Keratinocyte (primary cell): ENCODE measurements around the gene CDCP2. TPM values are rescaled to one million over a fixed set of nuclear protein-coding genes. Genes with fewer than 3 reads are reported as not detected.

Experiments
- DNase-seq: peaks from one replicate; pipeline ENCODE4 v3.0.0-alpha.2; 2011; ENCODE audit warnings: low read depth, missing footprints, low spot score
- FAIRE-seq: peaks from 2 replicates; lab custom pipeline; 2011; peaks lifted over from hg19 to GRCh38; lab: Jason Lieb, UNC
- H2AFZ ChIP-seq: 2 replicates; pipeline ENCODE4 v1.6.0; 2012; ENCODE audit warnings: low read length, control low read depth, inconsistent platforms; ENCODE audit not compliant: control insufficient read depth
- H3K27ac ChIP-seq: 2 replicates; pipeline ENCODE4 v1.5.1; 2011; ENCODE audit warnings: low read length; ENCODE audit not compliant: control insufficient read depth, insufficient read depth
- H3K27me3 ChIP-seq: 3 replicates; pipeline ENCODE4 v1.6.0; 2011; ENCODE audit warnings: low read length; ENCODE audit not compliant: control insufficient read depth, insufficient read depth; ENCODE audit errors: extremely low read depth
- H3K36me3 ChIP-seq, 2 experiments: 2 replicates in 1 of 2; 3 replicates in 1 of 2; pipeline ENCODE4 v1.5.1; 2011; ENCODE audit warnings: low read length in 2 of 2, mild to moderate bottlenecking in 1 of 2; ENCODE audit not compliant: control insufficient read depth in 2 of 2, insufficient read depth in 2 of 2; ENCODE audit errors: extremely low read depth in 1 of 2
- H3K4me1 ChIP-seq: 3 replicates; pipeline ENCODE4 v1.5.1; 2011; ENCODE audit warnings: low read length; ENCODE audit not compliant: control insufficient read depth, insufficient read depth; ENCODE audit errors: extremely low read depth
- H3K4me2 ChIP-seq: 3 replicates; pipeline ENCODE4 v1.6.0; 2011; ENCODE audit warnings: low read depth, low read length; ENCODE audit not compliant: control insufficient read depth, insufficient read depth; ENCODE audit errors: extremely low read depth
- H3K4me3 ChIP-seq, 3 experiments: fragments of 200-600 bp in 1 of 3; sonication (generic) in 1 of 3; 2 replicates in 2 of 3; 3 replicates in 1 of 3; pipeline ENCODE4 v1.5.1; 2011 to 2016; ENCODE audit warnings: low read length in 3 of 3, mild to moderate bottlenecking in 3 of 3, control low read depth in 2 of 3, inconsistent platforms in 1 of 3, low read depth in 1 of 3, mixed read lengths in 1 of 3, mixed run types in 1 of 3, moderate library complexity in 1 of 3; ENCODE audit not compliant: control insufficient read depth in 2 of 3, insufficient read depth in 2 of 3; ENCODE audit errors: extremely low read depth in 1 of 3
- H3K79me2 ChIP-seq: 2 replicates; pipeline ENCODE4 v1.6.0; 2012; ENCODE audit warnings: low read length; ENCODE audit not compliant: control insufficient read depth, insufficient read depth
- H3K9ac ChIP-seq: 3 replicates; pipeline ENCODE4 v1.6.0; 2011; ENCODE audit warnings: low read length; ENCODE audit not compliant: control insufficient read depth, insufficient read depth; ENCODE audit errors: extremely low read depth
- H3K9me1 ChIP-seq: 3 replicates; pipeline ENCODE4 v1.6.0; 2011; ENCODE audit warnings: low read length; ENCODE audit not compliant: control insufficient read depth, insufficient read depth; ENCODE audit errors: extremely low read depth
- H3K9me3 ChIP-seq: 2 replicates; pipeline ENCODE4 v1.5.1; 2012; ENCODE audit warnings: low read depth, low read length; ENCODE audit not compliant: control insufficient read depth
- H4K20me1 ChIP-seq: 3 replicates; pipeline ENCODE4 v1.6.0; 2011; ENCODE audit warnings: low read length; ENCODE audit not compliant: control insufficient read depth, insufficient read depth; ENCODE audit errors: extremely low read depth
- EZH2 ChIP-seq: IDR thresholded peaks from one replicate; pipeline ENCODE4 v1.6.1; 2012; ENCODE audit warnings: inconsistent platforms, mild to moderate bottlenecking, low read length, moderate library complexity
- dilution Hi-C: fragments of 300-500 bp; cut with MboI; formaldehyde crosslinking; loops from one replicate; pipeline ENCODE4 v1.7.0; 2020; ENCODE audit warnings: low sequenced_read_pairs; ENCODE audit not compliant: extremely low pct_ligation_motif_present
- polyA plus RNA-seq, 5 experiments: library from polyadenylated mRNA; depleted of rRNA in 3 of 5; stranded (reverse) in 3 of 5; stranded (forward) in 1 of 5; unstranded in 1 of 5; fragments of >200 nt; gene quantifications; 1 replicate in 1 of 5; 2 replicates in 3 of 5; 3 replicates in 1 of 5; pipeline versions ENCODE4 v1.2.1 to v1.2.3, GENCODE V29; 2011 to 2012; ENCODE audit warnings: missing spikeins in 2 of 5, low read depth in 1 of 5, low replicate concordance in 1 of 5
- TF ChIP-seq, protein P1 (sequence below), 3 experiments: IDR thresholded peaks in 1 of 3; conservative IDR thresholded peaks in 1 of 3; optimal IDR thresholded peaks in 1 of 3; 2 replicates in 2 of 3; 3 replicates in 1 of 3; pipeline versions ENCODE3 to v1.5.1; 2011; ENCODE audit warnings: low read length in 3 of 3, mild to moderate bottlenecking in 3 of 3, moderate library complexity in 2 of 3, control low read depth in 1 of 3, inconsistent platforms in 1 of 3; ENCODE audit not compliant: insufficient read depth in 2 of 3; ENCODE audit errors: extremely low read depth in 1 of 3

The CDCP2 gene
- polyA plus RNA-seq, 1 donor (not counting 4 experiments of a cell fraction or from before 2014, with no cell fraction given), result not detected

DNA sequence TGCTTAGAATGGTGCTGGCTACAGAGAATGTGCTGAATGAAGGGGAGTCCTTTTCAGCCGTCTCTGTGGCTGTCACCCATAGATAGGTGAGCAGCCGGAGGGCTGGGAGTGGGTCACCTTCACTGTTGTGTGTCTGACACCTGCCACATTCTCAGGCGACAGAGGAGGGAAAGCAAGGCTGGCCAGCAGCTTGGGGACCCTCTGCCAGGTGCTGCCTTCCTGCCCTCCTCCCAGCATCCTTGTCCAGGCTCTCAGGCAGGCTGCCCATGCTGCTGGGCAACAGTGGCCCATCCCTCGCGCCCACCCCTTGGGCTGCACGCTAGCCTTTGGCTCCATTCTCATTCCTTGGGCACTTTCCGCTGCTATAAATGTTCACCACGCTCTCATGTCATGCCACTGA, 24.9 kb upstream of the CDCP2 start:
- H3K36me3 ChIP-seq, result no peaks in the 10 kb centered on the region
- no peaks in the 10 kb centered on the region for H3K79me2 ChIP-seq
- H3K9ac ChIP-seq, result no peak overlapping the region
- no peaks in the 10 kb centered on the region for H3K4me1 ChIP-seq
- DNase-seq, result no peak
- H3K4me2 ChIP-seq, result no peak overlapping the region
- H3K9me3 ChIP-seq, result no peaks in the 10 kb centered on the region
- no peak for TF ChIP-seq EZH2
- TF ChIP-seq, protein P1, sequence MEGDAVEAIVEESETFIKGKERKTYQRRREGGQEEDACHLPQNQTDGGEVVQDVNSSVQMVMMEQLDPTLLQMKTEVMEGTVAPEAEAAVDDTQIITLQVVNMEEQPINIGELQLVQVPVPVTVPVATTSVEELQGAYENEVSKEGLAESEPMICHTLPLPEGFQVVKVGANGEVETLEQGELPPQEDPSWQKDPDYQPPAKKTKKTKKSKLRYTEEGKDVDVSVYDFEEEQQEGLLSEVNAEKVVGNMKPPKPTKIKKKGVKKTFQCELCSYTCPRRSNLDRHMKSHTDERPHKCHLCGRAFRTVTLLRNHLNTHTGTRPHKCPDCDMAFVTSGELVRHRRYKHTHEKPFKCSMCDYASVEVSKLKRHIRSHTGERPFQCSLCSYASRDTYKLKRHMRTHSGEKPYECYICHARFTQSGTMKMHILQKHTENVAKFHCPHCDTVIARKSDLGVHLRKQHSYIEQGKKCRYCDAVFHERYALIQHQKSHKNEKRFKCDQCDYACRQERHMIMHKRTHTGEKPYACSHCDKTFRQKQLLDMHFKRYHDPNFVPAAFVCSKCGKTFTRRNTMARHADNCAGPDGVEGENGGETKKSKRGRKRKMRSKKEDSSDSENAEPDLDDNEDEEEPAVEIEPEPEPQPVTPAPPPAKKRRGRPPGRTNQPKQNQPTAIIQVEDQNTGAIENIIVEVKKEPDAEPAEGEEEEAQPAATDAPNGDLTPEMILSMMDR (optimal IDR thresholded peaks at IDR 0.05 in 1 of 3, IDR thresholded peaks at IDR 0.05 in 1 of 3, conservative IDR thresholded peaks at IDR 0.05 in 1 of 3; ENCODE audit: extremely low read depth in 1 of 3, insufficient read depth in 2 of 3, low read length in 3 of 3), result no peak
- H3K27me3 ChIP-seq, result no peaks in the 10 kb centered on the region
- no peaks in the 10 kb centered on the region for H3K9me1 ChIP-seq
- no peak overlapping the region for H2AFZ ChIP-seq
- dilution Hi-C loops, result no loop called here
- no peak overlapping the region for H3K4me3 ChIP-seq
- H4K20me1 ChIP-seq, result no peaks in the 10 kb centered on the region
- H3K27ac ChIP-seq, result no peak overlapping the region
- no peak for FAIRE-seq

DNA sequence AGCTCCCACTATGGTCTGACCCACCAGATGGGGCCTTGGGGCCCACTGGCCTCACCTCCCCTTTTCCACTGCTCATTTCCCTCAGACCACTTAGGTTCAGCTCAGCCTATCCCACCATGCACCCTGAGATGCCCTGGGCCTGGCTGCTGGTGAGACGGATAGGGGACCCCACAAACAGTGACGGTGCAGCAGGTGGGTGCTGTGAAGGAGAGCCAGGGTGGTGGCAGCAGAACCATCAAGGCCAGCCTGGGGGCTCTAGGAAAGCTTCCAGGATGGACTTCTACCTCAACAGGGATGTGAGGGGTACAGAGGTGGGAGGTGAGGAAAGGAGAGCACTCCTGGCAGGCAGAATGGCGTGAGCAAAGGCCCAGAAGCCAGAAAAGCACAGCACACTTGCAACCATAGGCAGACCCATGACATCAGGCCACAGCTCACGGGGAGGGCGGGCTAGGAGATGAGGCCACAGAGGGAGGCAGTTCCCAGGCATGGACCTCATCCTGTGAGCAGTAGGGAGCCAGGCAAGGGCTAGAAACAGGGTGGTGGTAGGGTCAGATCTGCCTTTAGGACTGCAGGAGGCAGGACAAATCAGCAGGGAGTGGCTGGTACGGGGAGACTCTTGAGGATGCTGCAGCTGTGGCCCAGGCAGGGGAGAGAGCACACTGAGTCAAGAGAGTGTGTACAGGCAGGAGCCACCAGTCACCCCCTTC, 24.0 kb upstream of the CDCP2 start:
- Histone ChIP-seq H3K9ac (no peak overlapping the region), H3K27me3 (no peaks in the 10 kb centered on the region), H3K4me2 (no peak overlapping the region), H3K36me3 (no peaks in the 10 kb centered on the region), H3K27ac (no peak overlapping the region), H3K9me1 (no peaks in the 10 kb centered on the region), H4K20me1 (no peaks in the 10 kb centered on the region), H3K9me3 (no peaks in the 10 kb centered on the region), H3K79me2 (no peaks in the 10 kb centered on the region), H3K4me3 (no peak overlapping the region), H3K4me1 (no peaks in the 10 kb centered on the region), H2AFZ (no peak overlapping the region)
- DNase-seq (no peak), FAIRE-seq (no peak)
- dilution Hi-C loops, result no loop called here
- no peak for TF ChIP-seq EZH2

DNA sequence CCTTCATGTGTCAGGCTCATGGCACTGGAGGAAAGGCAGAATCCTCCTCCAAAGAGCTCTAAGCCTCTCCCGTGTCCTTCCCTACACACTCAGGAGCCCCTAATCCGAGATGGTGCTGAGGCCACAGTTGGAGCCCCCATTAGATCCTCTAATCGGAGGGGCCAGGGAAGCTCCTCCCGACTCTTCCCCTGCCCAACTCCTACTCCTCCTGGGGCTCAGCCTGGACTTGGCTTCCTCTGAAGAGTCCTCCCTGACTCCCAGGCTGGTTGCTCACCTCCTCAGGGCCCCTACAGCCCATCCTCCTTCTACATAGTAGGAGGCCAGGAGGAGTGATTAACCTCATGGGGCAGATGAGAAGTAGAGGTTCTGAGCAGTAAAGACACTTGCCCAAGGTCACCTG, 21.3 kb upstream of the CDCP2 start:
- Histone ChIP-seq H3K9ac (no peak overlapping the region), H3K4me1 (no peaks in the 10 kb centered on the region), H3K36me3 (no peaks in the 10 kb centered on the region), H3K27ac (no peak overlapping the region), H3K4me3 (no peak overlapping the region), H3K4me2 (no peak overlapping the region), H3K79me2 (no peaks in the 10 kb centered on the region), H3K9me3 (no peaks in the 10 kb centered on the region), H2AFZ (no peak overlapping the region), H3K9me1 (no peaks in the 10 kb centered on the region), H4K20me1 (no peaks in the 10 kb centered on the region), H3K27me3 (no peaks in the 10 kb centered on the region)
- DNase-seq (no peak), FAIRE-seq (no peak)
- dilution Hi-C loops, result no loop called here
- TF ChIP-seq, protein P1 (optimal IDR thresholded peaks at IDR 0.05 in 1 of 3, IDR thresholded peaks at IDR 0.05 in 1 of 3, conservative IDR thresholded peaks at IDR 0.05 in 1 of 3; ENCODE audit: extremely low read depth in 1 of 3, insufficient read depth in 2 of 3, low read length in 3 of 3), result no peak
- no peak for TF ChIP-seq EZH2
